ENCODE measurements around the gene MRGPRD.

Gene MRGPRD

DNA sequence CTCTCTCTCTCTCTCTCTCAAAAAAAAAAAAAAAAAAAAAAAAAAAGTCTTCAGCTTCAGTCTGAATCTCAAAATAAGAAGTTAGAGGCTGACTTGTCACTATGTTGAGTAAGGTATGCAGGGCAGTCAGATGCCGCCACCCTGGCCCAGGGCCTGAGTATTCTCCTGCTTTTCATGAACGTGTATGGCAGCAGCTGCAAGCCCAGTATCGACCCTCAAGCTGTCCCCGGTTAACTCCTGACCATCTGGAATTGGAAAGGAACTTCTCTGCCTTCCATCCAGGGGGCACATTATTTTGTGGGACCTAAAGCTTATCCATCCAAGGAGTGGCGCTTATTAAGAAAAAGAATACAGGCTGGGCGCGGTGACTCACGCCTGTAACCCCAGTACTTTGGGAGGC lies 11.4 kb downstream of the MRGPRD start:
- DNase-seq (ENCODE audit: low spot score), result no peak
- Histone ChIP-seq H4K91ac (ENCODE audit: low read depth, low read length, poor library complexity) (no peak overlapping the region), H3K9me3 (replicated peaks in 1 of 2; ENCODE audit: control insufficient read depth in 2 of 2, insufficient read depth in 1 of 2, low read depth in 1 of 2, low read length in 2 of 2) (no peaks in the 10 kb centered on the region), H3K27ac (replicated peaks; ENCODE audit: low read length) (no peak overlapping the region), H3K14ac (ENCODE audit: low read length) (no peak overlapping the region), H2AK5ac (ENCODE audit: low read depth, low read length) (no peak overlapping the region), H3K23ac (ENCODE audit: low read depth, low read length, poor library complexity) (no peak overlapping the region), H2BK120ac (ENCODE audit: low read depth, low read length) (no peak overlapping the region), H3K18ac (ENCODE audit: low read length) (no peak overlapping the region), H3K4me1 (ENCODE audit: control insufficient read depth in 2 of 2, insufficient read depth in 1 of 2, low read depth in 1 of 2, low read length in 2 of 2) (no peaks in the 10 kb centered on the region), H3K79me1 (ENCODE audit: low read depth, low read length) (no peaks in the 10 kb centered on the region), H3K9ac (ENCODE audit: low read depth, low read length, poor library complexity) (no peak overlapping the region), H2BK5ac (ENCODE audit: low read length) (no peak overlapping the region), H2BK12ac (ENCODE audit: low read length) (no peak overlapping the region), H3K4me3 (ENCODE audit: low read length in 2 of 2) (no peak overlapping the region), H2BK15ac (ENCODE audit: low read length) (no peak overlapping the region), H4K8ac (ENCODE audit: low read depth, low read length) (no peak overlapping the region), H3K36me3 (replicated peaks in 1 of 2; ENCODE audit: control insufficient read depth in 2 of 2, insufficient read depth in 2 of 2, low read length in 2 of 2) (no peaks in the 10 kb centered on the region), H3K4ac (ENCODE audit: low read length) (no peak overlapping the region), H3K27me3 (ENCODE audit: control insufficient read depth in 3 of 3, insufficient read depth in 3 of 3, low read depth in 1 of 3, low read length in 3 of 3) (peaks cover 0 to 17% (median 0%) of the 10 kb centered on the region in 3 experiments), H2AFZ (ENCODE audit: low read length) (no peak overlapping the region), H3K4me2 (ENCODE audit: insufficient read depth, low read length, poor library complexity, severe bottlenecking) (no peak overlapping the region)
- no CpG with 5 or more reads among the region's 8 CpGs for WGBS, 2 donors (ENCODE audit: extremely low coverage in 2 of 2, insufficient read length in 2 of 2, insufficient replicate concordance in 1 of 2)

DNA sequence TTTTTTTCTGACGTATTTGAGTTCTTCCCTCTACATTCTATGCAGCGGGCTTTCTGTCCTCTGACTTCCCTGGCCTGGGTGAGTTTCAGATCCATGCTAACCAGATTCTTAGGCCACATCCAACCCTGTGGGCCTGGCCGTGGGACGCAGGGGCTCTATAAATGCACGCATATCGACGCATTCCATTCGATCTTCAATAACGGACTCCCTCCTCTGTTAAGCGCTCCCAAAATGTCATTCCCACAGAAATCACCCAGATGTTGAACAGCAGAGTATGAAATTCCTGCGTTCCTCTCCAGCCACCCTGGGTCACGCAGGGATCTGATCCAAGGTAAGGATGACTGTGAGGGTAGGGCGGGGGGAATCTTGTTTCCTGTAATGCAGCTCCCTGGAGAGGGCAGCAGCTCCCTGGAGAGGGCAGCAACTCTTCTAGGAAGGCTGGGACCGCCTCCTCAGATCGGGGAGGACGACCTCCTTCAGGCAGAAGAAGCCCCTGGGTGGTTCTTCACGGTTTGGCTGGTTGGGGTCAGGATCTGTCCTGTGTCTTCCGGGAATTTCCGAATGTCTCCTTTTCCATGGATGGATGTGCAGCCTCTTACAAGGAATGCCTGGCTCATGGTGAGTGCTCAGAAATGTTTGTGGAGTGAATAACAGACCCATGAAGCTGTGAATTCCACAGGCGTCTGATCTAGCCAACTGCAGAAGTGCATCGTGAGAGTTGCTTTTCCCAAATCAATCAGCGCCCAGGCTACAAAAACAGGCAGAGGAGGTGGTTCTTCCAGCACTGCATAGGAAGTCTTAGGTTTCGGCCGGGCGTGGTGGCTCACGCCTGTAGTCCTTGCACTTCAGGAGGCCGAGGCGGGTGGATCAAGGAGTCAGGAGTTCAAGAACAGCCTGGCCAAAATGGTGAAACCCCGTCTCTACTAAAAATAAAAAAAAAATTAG lies 12.2 kb downstream of the MRGPRD start:
- Histone ChIP-seq H2BK5ac (ENCODE audit: low read length) (no peak overlapping the region), H3K27ac (replicated peaks; ENCODE audit: low read length) (no peak overlapping the region), H2AFZ (ENCODE audit: low read length) (no peak overlapping the region), H2BK120ac (ENCODE audit: low read depth, low read length) (peak overlapping the region; percentile 55), H2AK5ac (ENCODE audit: low read depth, low read length) (no peak overlapping the region), H3K79me1 (ENCODE audit: low read depth, low read length) (no peaks in the 10 kb centered on the region), H3K14ac (ENCODE audit: low read length) (no peak overlapping the region), H3K36me3 (replicated peaks in 1 of 2; ENCODE audit: control insufficient read depth in 2 of 2, insufficient read depth in 2 of 2, low read length in 2 of 2) (no peaks in the 10 kb centered on the region), H4K8ac (ENCODE audit: low read depth, low read length) (no peak overlapping the region), H2BK15ac (ENCODE audit: low read length) (no peak overlapping the region), H3K4ac (ENCODE audit: low read length) (no peak overlapping the region), H3K9me3 (replicated peaks in 1 of 2; ENCODE audit: control insufficient read depth in 2 of 2, insufficient read depth in 1 of 2, low read depth in 1 of 2, low read length in 2 of 2) (peaks cover 0 to 5% of the 10 kb centered on the region in 2 donors), H3K27me3 (ENCODE audit: control insufficient read depth in 3 of 3, insufficient read depth in 3 of 3, low read depth in 1 of 3, low read length in 3 of 3) (peaks cover 0 to 17% (median 0%) of the 10 kb centered on the region in 3 experiments), H4K91ac (ENCODE audit: low read depth, low read length, poor library complexity) (no peak overlapping the region), H3K4me2 (ENCODE audit: insufficient read depth, low read length, poor library complexity, severe bottlenecking) (no peak overlapping the region), H3K4me3 (ENCODE audit: low read length in 2 of 2) (no peak overlapping the region), H3K18ac (ENCODE audit: low read length) (no peak overlapping the region), H3K9ac (ENCODE audit: low read depth, low read length, poor library complexity) (no peak overlapping the region), H2BK12ac (ENCODE audit: low read length) (no peak overlapping the region), H3K23ac (ENCODE audit: low read depth, low read length, poor library complexity) (no peak overlapping the region), H3K4me1 (ENCODE audit: control insufficient read depth in 2 of 2, insufficient read depth in 1 of 2, low read depth in 1 of 2, low read length in 2 of 2) (no peaks in the 10 kb centered on the region)
- no CpG with 5 or more reads among the region's 29 CpGs for WGBS, 2 donors (ENCODE audit: extremely low coverage in 2 of 2, insufficient read length in 2 of 2, insufficient replicate concordance in 1 of 2)
- no peak for DNase-seq (ENCODE audit: low spot score)

DNA sequence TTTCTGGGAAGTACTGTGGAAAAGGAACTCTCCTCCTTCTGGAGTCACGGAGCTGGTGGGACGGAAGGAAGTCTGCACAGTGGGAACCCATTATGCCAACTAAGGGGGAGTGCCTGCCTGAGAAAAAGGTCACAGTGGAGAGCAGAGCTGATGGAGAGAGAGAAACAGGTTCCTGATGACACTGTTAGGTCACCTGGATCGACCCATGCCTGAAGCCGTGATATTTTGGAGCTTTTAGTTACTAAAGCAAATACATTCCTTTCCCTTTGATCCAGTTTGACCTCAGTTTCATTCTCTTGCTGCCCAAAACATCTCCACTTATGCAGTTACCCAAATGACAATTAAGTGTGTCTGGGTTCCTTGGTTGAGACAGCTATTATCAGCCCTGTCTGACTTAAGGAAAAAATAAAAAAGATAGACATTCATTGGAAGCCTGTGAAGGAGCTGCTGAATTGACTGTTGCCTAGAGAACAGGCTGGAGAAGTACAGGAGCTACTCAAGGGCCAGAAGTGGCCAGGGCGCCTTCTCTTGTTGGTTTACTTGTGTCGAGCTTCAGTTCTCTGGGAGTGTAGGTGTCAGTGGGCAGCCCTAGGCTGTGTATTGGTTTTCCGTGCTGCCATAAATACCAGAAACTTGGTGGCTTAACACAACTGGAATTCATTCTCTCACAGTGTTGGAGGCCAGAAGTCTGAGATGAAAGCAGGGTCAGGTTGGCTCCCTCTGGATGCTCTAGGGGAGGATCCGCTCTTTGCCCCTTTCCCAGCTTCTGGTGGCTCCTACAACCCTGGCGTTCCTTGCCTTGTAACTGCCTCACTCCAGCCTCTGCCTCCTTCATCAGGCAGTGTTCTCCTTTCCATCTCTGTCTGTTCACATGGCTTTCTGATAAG lies 13.6 kb downstream of the MRGPRD start:
- no peak overlapping the region for H3K27ac ChIP-seq (replicated peaks; ENCODE audit: low read length)
- H2BK12ac ChIP-seq (ENCODE audit: low read length), result no peak overlapping the region
- no peak for DNase-seq (ENCODE audit: low spot score)
- H3K9me3 ChIP-seq (replicated peaks in 1 of 2; ENCODE audit: control insufficient read depth in 2 of 2, insufficient read depth in 1 of 2, low read depth in 1 of 2, low read length in 2 of 2), result peaks cover 0 to 12% of the 10 kb centered on the region in 2 donors
- H3K4ac ChIP-seq (ENCODE audit: low read length), result no peak overlapping the region
- H2BK120ac ChIP-seq (ENCODE audit: low read depth, low read length), result no peak overlapping the region
- no peak overlapping the region for H3K23ac ChIP-seq (ENCODE audit: low read depth, low read length, poor library complexity)
- H3K27me3 ChIP-seq (ENCODE audit: control insufficient read depth in 3 of 3, insufficient read depth in 3 of 3, low read depth in 1 of 3, low read length in 3 of 3), result peaks cover 0 to 14% (median 0%) of the 10 kb centered on the region in 3 experiments
- no peak overlapping the region for H2AFZ ChIP-seq (ENCODE audit: low read length)
- no CpG with 5 or more reads among the region's 9 CpGs for WGBS, 2 donors (ENCODE audit: extremely low coverage in 2 of 2, insufficient read length in 2 of 2, insufficient replicate concordance in 1 of 2)
- no peak overlapping the region for H3K9ac ChIP-seq (ENCODE audit: low read depth, low read length, poor library complexity)
- H2BK5ac ChIP-seq (ENCODE audit: low read length), result no peak overlapping the region
- no peaks in the 10 kb centered on the region for H3K36me3 ChIP-seq (replicated peaks in 1 of 2; ENCODE audit: control insufficient read depth in 2 of 2, insufficient read depth in 2 of 2, low read length in 2 of 2)
- no peak overlapping the region for H3K4me3 ChIP-seq (ENCODE audit: low read length in 2 of 2)
- H4K8ac ChIP-seq (ENCODE audit: low read depth, low read length), result no peak overlapping the region
- H3K4me1 ChIP-seq (ENCODE audit: control insufficient read depth in 2 of 2, insufficient read depth in 1 of 2, low read depth in 1 of 2, low read length in 2 of 2), result no peaks in the 10 kb centered on the region
- H3K79me1 ChIP-seq (ENCODE audit: low read depth, low read length), result no peaks in the 10 kb centered on the region
- H3K4me2 ChIP-seq (ENCODE audit: insufficient read depth, low read length, poor library complexity, severe bottlenecking), result no peak overlapping the region
- no peak overlapping the region for H2AK5ac ChIP-seq (ENCODE audit: low read depth, low read length)
- H2BK15ac ChIP-seq (ENCODE audit: low read length), result no peak overlapping the region
- no peak overlapping the region for H3K14ac ChIP-seq (ENCODE audit: low read length)
- no peak overlapping the region for H4K91ac ChIP-seq (ENCODE audit: low read depth, low read length, poor library complexity)
- no peak overlapping the region for H3K18ac ChIP-seq (ENCODE audit: low read length)
